Liver (tissue), 9 donors: Measurements from ENCODE around the gene NR1D1. TPM values are rescaled to one million over a fixed set of nuclear protein-coding genes. Genes with fewer than 3 reads are reported as not detected.
A peak's percentile ranks its signal among the peaks of the same experiment; 100 is the strongest.

Experiments
- DNase-seq: peaks from one replicate; pipeline ENCODE4 v3.0.0-alpha.2; 2017; ENCODE audit warnings: low spot score
- H3K27ac ChIP-seq, 2 donors: one replicate each; pipeline ENCODE4 v1.7.0; 2013; ENCODE audit warnings: inconsistent platforms in 2 of 2, low read length in 2 of 2, control low read depth in 1 of 2, low read depth in 1 of 2, mild to moderate bottlenecking in 1 of 2
- H3K27me3 ChIP-seq, 4 donors: one replicate each; pipeline versions ENCODE4 v1.6.1 to v1.7.0; 2013; ENCODE audit warnings: low read length in 3 of 4, inconsistent platforms in 1 of 4, mild to moderate bottlenecking in 1 of 4, moderate library complexity in 1 of 4; ENCODE audit not compliant: control insufficient read depth in 4 of 4, insufficient read depth in 4 of 4
- H3K36me3 ChIP-seq, 4 donors: one replicate each; pipeline versions ENCODE4 v1.6.1 to v1.7.0; 2013; ENCODE audit warnings: low read length in 3 of 4, mild to moderate bottlenecking in 3 of 4, low read depth in 1 of 4, moderate library complexity in 1 of 4; ENCODE audit not compliant: control insufficient read depth in 4 of 4, insufficient read depth in 3 of 4
- H3K4me1 ChIP-seq, 4 donors: one replicate each; pipeline versions ENCODE4 v1.6.1 to v1.7.0; 2013; ENCODE audit warnings: low read length in 3 of 4, mild to moderate bottlenecking in 3 of 4, moderate library complexity in 1 of 4; ENCODE audit not compliant: control insufficient read depth in 4 of 4, insufficient read depth in 4 of 4
- H3K4me3 ChIP-seq, 3 donors: one replicate each; pipeline versions ENCODE4 v1.6.1 to v1.7.0; 2013; ENCODE audit warnings: low read length in 3 of 3, control low read depth in 1 of 3, low read depth in 1 of 3, mild to moderate bottlenecking in 1 of 3
- H3K9ac ChIP-seq, 2 donors: one replicate each; pipeline ENCODE4 v1.7.0; 2013; ENCODE audit warnings: low read length in 2 of 2, mild to moderate bottlenecking in 2 of 2, moderate library complexity in 2 of 2, control low read depth in 1 of 2, low read depth in 1 of 2
- H3K9me3 ChIP-seq, 4 donors: one replicate each; pipeline versions ENCODE4 v1.6.1 to v1.7.0; 2013; ENCODE audit warnings: low read length in 3 of 4; ENCODE audit not compliant: control insufficient read depth in 4 of 4
- EGR1 ChIP-seq, 2 donors: IDR thresholded peaks; 2 replicates each; pipeline ENCODE4 v1.6.1; 2016 to 2018; ENCODE audit warnings: antibody characterized with exemption in 2 of 2, low read depth in 2 of 2
- FOXA1 ChIP-seq: IDR thresholded peaks from 2 replicates; pipeline ENCODE4 v1.6.1; 2016; ENCODE audit warnings: antibody characterized with exemption
- FOXA2 ChIP-seq: IDR thresholded peaks from 2 replicates; pipeline ENCODE4 v1.6.1; 2016; ENCODE audit warnings: antibody characterized with exemption
- GABPA ChIP-seq, 2 donors: IDR thresholded peaks in 1 of 2; conservative IDR thresholded peaks in 1 of 2; 2 replicates each; pipeline ENCODE4 v1.6.1; 2016; ENCODE audit warnings: antibody characterized with exemption in 2 of 2, mild to moderate bottlenecking in 1 of 2, moderate library complexity in 1 of 2
- HNF4G ChIP-seq: IDR thresholded peaks from 2 replicates; pipeline ENCODE4 v1.6.1; 2016; ENCODE audit warnings: antibody characterized with exemption
- JUND ChIP-seq, 2 donors: IDR thresholded peaks; 2 replicates each; pipeline ENCODE4 v1.6.1; 2016; ENCODE audit warnings: antibody characterized with exemption in 2 of 2
- NR2F2 ChIP-seq: IDR thresholded peaks from 2 replicates; pipeline ENCODE4 v1.6.1; 2016; ENCODE audit warnings: antibody characterized with exemption
- RAD21 ChIP-seq, 2 donors: IDR thresholded peaks; 2 replicates each; pipeline ENCODE4 v1.6.1; 2016; ENCODE audit warnings: antibody characterized with exemption in 2 of 2, mild to moderate bottlenecking in 2 of 2
- RXRA ChIP-seq, 2 donors: IDR thresholded peaks; 2 replicates each; pipeline ENCODE4 v1.6.1; 2017 to 2018; ENCODE audit warnings: antibody characterized with exemption in 2 of 2, mild to moderate bottlenecking in 1 of 2
- SP1 ChIP-seq: IDR thresholded peaks from 2 replicates; pipeline ENCODE4 v1.6.1; 2018; ENCODE audit warnings: antibody characterized with exemption, mild to moderate bottlenecking
- YY1 ChIP-seq: IDR thresholded peaks from 2 replicates; pipeline ENCODE4 v1.6.1; 2016; ENCODE audit warnings: antibody characterized with exemption, mild to moderate bottlenecking
- WGBS: extraction: QIAGEN DNeasy Blood & Tissue Kit; methylation state at CpG from one replicate; pipeline ENCODE4 v1.1.7; 2013; 5-methylcytosine and 5-hydroxymethylcytosine counted together
- polyA plus RNA-seq, 2 donors: library from polyadenylated mRNA; stranded (reverse) in 1 of 2; unstranded in 1 of 2; fragments of 200-250 nt in 1 of 2; fragments of >200 nt in 1 of 2; fragmentation: Nextera tagmentation in 1 of 2; extraction: Ambion mirVana in 1 of 2; gene quantifications; one replicate each; pipeline versions ENCODE4 v1.2.1 to v1.2.3, GENCODE V29; 2013 to 2015
- total RNA-seq, 2 donors: library from RNA; depleted of rRNA; stranded (reverse); fragments of >200 nt; gene quantifications; one replicate each; pipeline ENCODE4 v1.2.3, GENCODE V29; 2014
- TF ChIP-seq, protein P1 (sequence below): IDR thresholded peaks from 2 replicates; pipeline ENCODE4 v1.6.1; 2016; ENCODE audit warnings: antibody characterized with exemption
- TF ChIP-seq, protein P2 (sequence below): IDR thresholded peaks from 2 replicates; pipeline ENCODE4 v1.6.1; 2016; ENCODE audit warnings: antibody characterized with exemption, mild to moderate bottlenecking
- TF ChIP-seq, protein P3 (sequence below): IDR thresholded peaks from 2 replicates; pipeline ENCODE4 v1.6.1; 2016; ENCODE audit warnings: antibody characterized with exemption
- donor health status: healthy.
- donor health status: healthy.
- donor health status: healthy.
- donor health status: healthy.
- donor health status: healthy.

The NR1D1 gene
- total and polyA plus RNA-seq, 4 donors = 0.84 to 13.7 (median 5.6) TPM

DNA sequence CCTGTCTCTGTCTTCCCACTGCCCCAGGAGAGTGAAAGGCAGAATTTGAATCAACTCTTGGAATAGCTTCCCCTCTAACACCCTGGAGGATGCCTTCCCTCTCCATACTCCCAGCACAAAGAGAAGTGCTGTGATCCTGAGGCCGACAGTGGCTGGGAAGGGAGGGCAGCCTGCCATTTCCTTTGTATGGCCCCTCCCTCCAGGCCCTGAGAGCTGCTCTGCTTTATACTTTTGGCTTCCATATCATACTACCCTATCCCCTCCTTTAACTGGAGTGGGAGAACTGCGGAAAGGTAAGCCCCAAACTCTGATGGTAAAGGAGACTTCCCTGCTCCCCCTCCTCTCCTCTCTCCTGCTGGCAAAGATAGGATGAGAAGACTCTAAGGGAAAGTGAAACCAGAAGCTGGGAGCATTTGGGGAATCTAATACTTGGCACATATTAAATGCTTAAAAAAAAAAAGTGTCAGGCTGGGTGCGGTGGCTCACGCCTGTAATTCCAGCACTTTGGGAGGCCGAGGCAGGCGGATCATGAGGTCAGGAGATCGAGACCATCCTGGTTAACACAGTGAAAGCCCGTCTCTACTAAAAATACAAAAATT, 42.1 kb downstream of the NR1D1 start:
- no peak for TF ChIP-seq JUND (IDR thresholded peaks at IDR 0.05)
- TF ChIP-seq, protein P1, sequence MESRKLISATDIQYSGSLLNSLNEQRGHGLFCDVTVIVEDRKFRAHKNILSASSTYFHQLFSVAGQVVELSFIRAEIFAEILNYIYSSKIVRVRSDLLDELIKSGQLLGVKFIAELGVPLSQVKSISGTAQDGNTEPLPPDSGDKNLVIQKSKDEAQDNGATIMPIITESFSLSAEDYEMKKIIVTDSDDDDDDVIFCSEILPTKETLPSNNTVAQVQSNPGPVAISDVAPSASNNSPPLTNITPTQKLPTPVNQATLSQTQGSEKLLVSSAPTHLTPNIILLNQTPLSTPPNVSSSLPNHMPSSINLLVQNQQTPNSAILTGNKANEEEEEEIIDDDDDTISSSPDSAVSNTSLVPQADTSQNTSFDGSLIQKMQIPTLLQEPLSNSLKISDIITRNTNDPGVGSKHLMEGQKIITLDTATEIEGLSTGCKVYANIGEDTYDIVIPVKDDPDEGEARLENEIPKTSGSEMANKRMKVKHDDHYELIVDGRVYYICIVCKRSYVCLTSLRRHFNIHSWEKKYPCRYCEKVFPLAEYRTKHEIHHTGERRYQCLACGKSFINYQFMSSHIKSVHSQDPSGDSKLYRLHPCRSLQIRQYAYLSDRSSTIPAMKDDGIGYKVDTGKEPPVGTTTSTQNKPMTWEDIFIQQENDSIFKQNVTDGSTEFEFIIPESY = no peak
- TF ChIP-seq SP1 = peak; percentile 40
- no peak for TF ChIP-seq GABPA (IDR thresholded peaks at IDR 0.05 in 1 of 2, conservative IDR thresholded peaks at IDR 0.05 in 1 of 2)
- Histone ChIP-seq H3K9ac (peak overlapping the region in 1 of 2 donors; percentile 10), H3K4me1 (peaks cover 0 to 23% (median 16%) of the 10 kb centered on the region in 4 donors), H3K27me3 (no peaks in the 10 kb centered on the region), H3K36me3 (no peaks in the 10 kb centered on the region), H3K9me3 (no peaks in the 10 kb centered on the region), H3K27ac (peak overlapping the region; percentile 56 to 66), H3K4me3 (no peak overlapping the region)
- 49% methylated on average over 8 of the region's 8 CpGs for WGBS
- no peak for DNase-seq

DNA sequence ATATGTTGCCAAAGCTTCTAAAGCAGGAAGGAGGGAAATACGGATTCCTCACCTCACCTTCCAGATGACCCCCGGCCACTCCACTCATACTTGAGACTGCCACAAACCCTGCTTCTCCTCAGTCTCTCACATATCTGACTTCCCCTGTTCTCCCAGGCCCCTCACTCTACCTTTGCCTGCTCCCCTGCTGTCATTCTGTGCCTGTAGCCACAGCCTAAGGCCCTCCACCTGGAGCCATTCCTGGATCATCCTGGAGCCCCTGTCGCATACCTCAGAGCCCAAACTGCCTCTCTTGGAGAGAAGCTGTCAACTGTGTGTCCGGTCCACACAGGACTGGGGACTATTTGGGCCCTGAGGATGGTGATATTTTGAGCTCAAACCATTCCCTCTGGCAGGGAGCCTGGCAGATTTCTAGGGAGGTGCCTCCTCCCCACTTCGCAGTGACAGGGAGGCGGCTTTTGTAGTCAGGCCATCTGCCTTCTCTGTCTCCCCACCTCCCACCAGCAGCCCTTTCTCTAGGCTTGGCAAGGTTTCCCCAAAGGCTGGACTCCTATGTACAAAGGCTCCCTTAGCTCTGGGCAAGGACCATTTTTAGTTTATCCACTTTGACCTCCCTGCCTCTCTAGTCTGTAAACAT, 43.9 kb downstream of the NR1D1 start:
- WGBS = 90% methylated on average over 6 of the region's 6 CpGs
- Histone ChIP-seq H3K9me3 (no peaks in the 10 kb centered on the region), H3K27ac (no peak overlapping the region), H3K36me3 (peaks cover 0 to 4% (median 3%) of the 10 kb centered on the region in 4 donors), H3K9ac (no peak overlapping the region), H3K27me3 (no peaks in the 10 kb centered on the region), H3K4me1 (peaks cover 0 to 21% (median 15%) of the 10 kb centered on the region in 4 donors), H3K4me3 (no peak overlapping the region)
- no peak for DNase-seq
- TF ChIP-seq NR2F2 (no peak), SP1 (no peak), YY1 (no peak), JUND (IDR thresholded peaks at IDR 0.05) (no peak), RAD21 (IDR thresholded peaks at IDR 0.05) (no peak), GABPA (IDR thresholded peaks at IDR 0.05 in 1 of 2, conservative IDR thresholded peaks at IDR 0.05 in 1 of 2) (no peak), RXRA (IDR thresholded peaks at IDR 0.05) (no peak), EGR1 (IDR thresholded peaks at IDR 0.05; ENCODE audit: low read depth in 2 of 2) (no peak), FOXA2 (no peak), FOXA1 (no peak), HNF4G (no peak)
- TF ChIP-seq, protein P2, sequence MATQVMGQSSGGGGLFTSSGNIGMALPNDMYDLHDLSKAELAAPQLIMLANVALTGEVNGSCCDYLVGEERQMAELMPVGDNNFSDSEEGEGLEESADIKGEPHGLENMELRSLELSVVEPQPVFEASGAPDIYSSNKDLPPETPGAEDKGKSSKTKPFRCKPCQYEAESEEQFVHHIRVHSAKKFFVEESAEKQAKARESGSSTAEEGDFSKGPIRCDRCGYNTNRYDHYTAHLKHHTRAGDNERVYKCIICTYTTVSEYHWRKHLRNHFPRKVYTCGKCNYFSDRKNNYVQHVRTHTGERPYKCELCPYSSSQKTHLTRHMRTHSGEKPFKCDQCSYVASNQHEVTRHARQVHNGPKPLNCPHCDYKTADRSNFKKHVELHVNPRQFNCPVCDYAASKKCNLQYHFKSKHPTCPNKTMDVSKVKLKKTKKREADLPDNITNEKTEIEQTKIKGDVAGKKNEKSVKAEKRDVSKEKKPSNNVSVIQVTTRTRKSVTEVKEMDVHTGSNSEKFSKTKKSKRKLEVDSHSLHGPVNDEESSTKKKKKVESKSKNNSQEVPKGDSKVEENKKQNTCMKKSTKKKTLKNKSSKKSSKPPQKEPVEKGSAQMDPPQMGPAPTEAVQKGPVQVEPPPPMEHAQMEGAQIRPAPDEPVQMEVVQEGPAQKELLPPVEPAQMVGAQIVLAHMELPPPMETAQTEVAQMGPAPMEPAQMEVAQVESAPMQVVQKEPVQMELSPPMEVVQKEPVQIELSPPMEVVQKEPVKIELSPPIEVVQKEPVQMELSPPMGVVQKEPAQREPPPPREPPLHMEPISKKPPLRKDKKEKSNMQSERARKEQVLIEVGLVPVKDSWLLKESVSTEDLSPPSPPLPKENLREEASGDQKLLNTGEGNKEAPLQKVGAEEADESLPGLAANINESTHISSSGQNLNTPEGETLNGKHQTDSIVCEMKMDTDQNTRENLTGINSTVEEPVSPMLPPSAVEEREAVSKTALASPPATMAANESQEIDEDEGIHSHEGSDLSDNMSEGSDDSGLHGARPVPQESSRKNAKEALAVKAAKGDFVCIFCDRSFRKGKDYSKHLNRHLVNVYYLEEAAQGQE = no peak
- TF ChIP-seq, protein P3, sequence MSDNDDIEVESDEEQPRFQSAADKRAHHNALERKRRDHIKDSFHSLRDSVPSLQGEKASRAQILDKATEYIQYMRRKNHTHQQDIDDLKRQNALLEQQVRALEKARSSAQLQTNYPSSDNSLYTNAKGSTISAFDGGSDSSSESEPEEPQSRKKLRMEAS = no peak

Other genes starting within 250 kb of the NR1D1 start
- gene IKZF3, start 236.3 kb downstream of the NR1D1 start, total RNA-seq = 1 to 10 TPM; 1.3 to 2.3 TPM
- under 1 TPM; 0.32 to 0.36 TPM for gene IKZF3, start 236.3 kb downstream of the NR1D1 start, polyA plus RNA-seq
- not detected for gene ZPBP2, start 232.4 kb downstream of the NR1D1 start, total RNA-seq
- not detected for gene ZPBP2, start 232.4 kb downstream of the NR1D1 start, polyA plus RNA-seq
- 10 to 100 TPM; 10.3 to 35.1 TPM for gene GSDMB, start 182.0 kb downstream of the NR1D1 start, total RNA-seq
- gene GSDMB, start 182.0 kb downstream of the NR1D1 start, polyA plus RNA-seq = 1 to 10 TPM; 4.2 to 7.9 TPM
- gene ORMDL3, start 173.0 kb downstream of the NR1D1 start, total RNA-seq = 100 to 1,000 TPM; 138 to 141 TPM
- 100 to 1,000 TPM in 1 of 2 donors, 10 to 100 TPM in 1; 71.0 to 112 TPM for gene ORMDL3, start 173.0 kb downstream of the NR1D1 start, polyA plus RNA-seq
- under 1 TPM in 1 of 2 donors, not detected in 1; 0.17 TPM for gene LRRC3C, start 172.9 kb downstream of the NR1D1 start, total RNA-seq
- gene LRRC3C, start 172.9 kb downstream of the NR1D1 start, polyA plus RNA-seq = under 1 TPM; 0.08 to 0.24 TPM
- under 1 TPM; 0.08 to 0.23 TPM for gene GSDMA, start 137.6 kb downstream of the NR1D1 start, total RNA-seq
- gene GSDMA, start 137.6 kb downstream of the NR1D1 start, polyA plus RNA-seq = under 1 TPM; 0.06 to 0.18 TPM
- 10 to 100 TPM; 62.3 to 80.7 TPM for gene PSMD3, start 119.8 kb downstream of the NR1D1 start, total RNA-seq
- gene PSMD3, start 119.8 kb downstream of the NR1D1 start, polyA plus RNA-seq = 10 to 100 TPM; 30.7 to 70.4 TPM
- gene CSF3, start 85.1 kb downstream of the NR1D1 start, total RNA-seq = not detected
- gene CSF3, start 85.1 kb downstream of the NR1D1 start, polyA plus RNA-seq = not detected
- gene MED24, start 46.2 kb downstream of the NR1D1 start, total RNA-seq = 10 to 100 TPM; 31.0 to 37.1 TPM
- gene MED24, start 46.2 kb downstream of the NR1D1 start, polyA plus RNA-seq = 10 to 100 TPM; 19.2 to 27.2 TPM
- 10 to 100 TPM in 1 of 2 donors, 1 to 10 TPM in 1; 8.5 to 10.3 TPM for gene THRA, start 37.6 kb downstream of the NR1D1 start, total RNA-seq
- 1 to 10 TPM; 3.2 to 6.3 TPM for gene THRA, start 37.6 kb downstream of the NR1D1 start, polyA plus RNA-seq
- gene MSL1, start 21.4 kb upstream of the NR1D1 start, total RNA-seq = 10 to 100 TPM; 24.0 to 43.7 TPM
- gene MSL1, start 21.4 kb upstream of the NR1D1 start, polyA plus RNA-seq = 10 to 100 TPM in 1 of 2 donors, 1 to 10 TPM in 1; 7.9 to 23.1 TPM
- 10 to 100 TPM; 17.1 to 17.9 TPM for gene CASC3, start 39.9 kb upstream of the NR1D1 start, total RNA-seq
- 10 to 100 TPM; 11.4 to 12.9 TPM for gene CASC3, start 39.9 kb upstream of the NR1D1 start, polyA plus RNA-seq
- 1 to 10 TPM; 1.9 to 3.2 TPM for gene RAPGEFL1, start 76.9 kb upstream of the NR1D1 start, total RNA-seq
- under 1 TPM; 0.82 to 0.98 TPM for gene RAPGEFL1, start 76.9 kb upstream of the NR1D1 start, polyA plus RNA-seq
- 1 to 10 TPM; 4.9 to 5.6 TPM for gene WIPF2, start 118.7 kb upstream of the NR1D1 start, total RNA-seq
- gene WIPF2, start 118.7 kb upstream of the NR1D1 start, polyA plus RNA-seq = 1 to 10 TPM; 4.4 to 5.6 TPM
- 10 to 100 TPM in 1 of 2 donors, 1 to 10 TPM in 1; 2.3 to 16.5 TPM for gene CDC6, start 187.3 kb upstream of the NR1D1 start, total RNA-seq
- 1 to 10 TPM in 1 of 2 donors, under 1 TPM in 1; 0.54 to 2.6 TPM for gene CDC6, start 187.3 kb upstream of the NR1D1 start, polyA plus RNA-seq
- gene RARA, start 208.6 kb upstream of the NR1D1 start, total RNA-seq = 10 to 100 TPM in 1 of 2 donors, 1 to 10 TPM in 1; 8.7 to 12.9 TPM
- 10 to 100 TPM in 1 of 2 donors, 1 to 10 TPM in 1; 6.6 to 26.2 TPM for gene RARA, start 208.6 kb upstream of the NR1D1 start, polyA plus RNA-seq